Activated CD4-positive, alpha-beta T cell treated with anti-CD3 and anti-CD28 coated beads, Interleukin-2, amount 10 ng/mL, durations not matched to agents 24 days and 14 days (primary cell): ENCODE measurements around the gene ZBTB33. TPM values are rescaled to one million over a fixed set of nuclear protein-coding genes. Genes with fewer than 3 reads are reported as not detected.

ENCODE experiments used
- DNase-seq: peaks from one replicate; pipeline ENCODE4 v3.0.0; 2022
- H3K27ac Mint-ChIP-seq: one replicate; pipeline ENCODE4 v1.8.0; 2022; ENCODE audit warnings: mild to moderate bottlenecking, mixed read lengths
- H3K27me3 Mint-ChIP-seq: one replicate; pipeline ENCODE4 v1.8.0; 2022; ENCODE audit warnings: mixed read lengths
- H3K36me3 Mint-ChIP-seq: one replicate; pipeline ENCODE4 v1.8.0; 2022; ENCODE audit warnings: low read depth, mild to moderate bottlenecking, mixed read lengths
- H3K4me1 Mint-ChIP-seq: one replicate; pipeline ENCODE4 v1.8.0; 2021; ENCODE audit warnings: mixed read lengths
- H3K4me3 Mint-ChIP-seq: one replicate; pipeline ENCODE4 v1.8.0; 2022; ENCODE audit warnings: mild to moderate bottlenecking, moderate library complexity, mixed read lengths
- H3K9me3 Mint-ChIP-seq: one replicate; pipeline ENCODE4 v1.8.0; 2021; ENCODE audit warnings: mixed read lengths
- intact Hi-C: fragments of 100-400 bp; cut with micrococcal nuclease; formaldehyde crosslinking; loops from one replicate; pipeline ENCODE4 v1.15.1; 2023
- total RNA-seq: library from RNA; stranded (reverse); gene quantifications from 2 replicates; pipeline ENCODE4 v1.2.3, GENCODE V29; 2022

The ZBTB33 gene
- total RNA-seq, result 14.4 and 14.6 TPM in 2 replicates

- Mint-ChIP-seq H3K27me3 (no peaks in the 10 kb centered on the region), H3K27ac (peak within 1 kb of the TSS; percentile 95), H3K4me1 (peaks cover 9% of the 10 kb centered on the region), H3K36me3 (peaks cover 23% of the 10 kb centered on the region), H3K9me3 (no peaks in the 10 kb centered on the region), H3K4me3 (peak within 1 kb of the TSS; percentile 88)
- intact Hi-C loops, result loop anchor here (1.0 to 10.0 kb wide), 4 partner anchors 59 to 1906 kb away; partner anchors contain the start of genes CUL4B and WDR44
- peak; percentile 95 for DNase-seq
Observed at GRCh38 chrX:120250522-120251271, at the start of gene ZBTB33. ZBTB33 (plus strand) TSS chrX:120250812; CDS start chrX:120253416, 2,604 bp downstream.

- no peak overlapping the region for H3K27ac Mint-ChIP-seq
- H3K27me3 Mint-ChIP-seq, result peaks cover 6% of the 10 kb centered on the region
- H3K9me3 Mint-ChIP-seq, result no peaks in the 10 kb centered on the region
- H3K4me3 Mint-ChIP-seq, result no peak overlapping the region
- peak; percentile 25 for DNase-seq
- no peaks in the 10 kb centered on the region for H3K36me3 Mint-ChIP-seq
- peaks cover 3% of the 10 kb centered on the region for H3K4me1 Mint-ChIP-seq
- intact Hi-C loops, result no loop called here
Observed at GRCh38 chrX:120200851-120201250, 49.8 kb upstream of the ZBTB33 start.

GRCh38 chrX:120205816-120206753 lies 44.5 kb upstream of the ZBTB33 start:
- Mint-ChIP-seq H3K27me3 (peaks cover 4% of the 10 kb centered on the region), H3K4me3 (no peak overlapping the region), H3K27ac (no peak overlapping the region), H3K36me3 (no peaks in the 10 kb centered on the region), H3K4me1 (no peaks in the 10 kb centered on the region), H3K9me3 (no peaks in the 10 kb centered on the region)
- intact Hi-C loops, result no loop called here
- DNase-seq, result peak; percentile 19

- Mint-ChIP-seq H3K9me3 (no peaks in the 10 kb centered on the region), H3K36me3 (no peaks in the 10 kb centered on the region)
- intact Hi-C loops, result no loop called here
Observed at GRCh38 chrX:120207009-120207605, 43.5 kb upstream of the ZBTB33 start.

GRCh38 chrX:120213438-120214265 lies 37.0 kb upstream of the ZBTB33 start:
- Mint-ChIP-seq H3K27ac (no peak overlapping the region), H3K4me1 (peaks cover 5% of the 10 kb centered on the region), H3K4me3 (no peak overlapping the region), H3K9me3 (no peaks in the 10 kb centered on the region), H3K27me3 (peaks cover 8% of the 10 kb centered on the region), H3K36me3 (no peaks in the 10 kb centered on the region)
- peak; percentile 84 for DNase-seq
- intact Hi-C loops, result no loop called here

More at GRCh38 chrX:120207009-120207605, 43.5 kb upstream of the ZBTB33 start:
- DNase-seq, result peak; percentile 34
- Mint-ChIP-seq H3K4me1 (no peaks in the 10 kb centered on the region), H3K4me3 (no peak overlapping the region), H3K27ac (no peak overlapping the region), H3K27me3 (peaks cover 2% of the 10 kb centered on the region)

GRCh38 chrX:120223374-120223773 lies 27.2 kb upstream of the ZBTB33 start:
- H3K4me1 Mint-ChIP-seq, result no peaks in the 10 kb centered on the region
- no peaks in the 10 kb centered on the region for H3K36me3 Mint-ChIP-seq
- H3K27ac Mint-ChIP-seq, result no peak overlapping the region
- no peak overlapping the region for H3K4me3 Mint-ChIP-seq
- no peaks in the 10 kb centered on the region for H3K27me3 Mint-ChIP-seq
- DNase-seq, result no peak
- intact Hi-C loops, result no loop called here
- H3K9me3 Mint-ChIP-seq, result no peaks in the 10 kb centered on the region

- no peak for DNase-seq
- no peaks in the 10 kb centered on the region for H3K27me3 Mint-ChIP-seq
- no peaks in the 10 kb centered on the region for H3K9me3 Mint-ChIP-seq
- H3K27ac Mint-ChIP-seq, result no peak overlapping the region
- H3K4me3 Mint-ChIP-seq, result no peak overlapping the region
- H3K4me1 Mint-ChIP-seq, result no peaks in the 10 kb centered on the region
- intact Hi-C loops, result no loop called here
- H3K36me3 Mint-ChIP-seq, result no peaks in the 10 kb centered on the region
Observed at GRCh38 chrX:120224388-120224787, 26.2 kb upstream of the ZBTB33 start.

GRCh38 chrX:120228187-120228908 lies 22.3 kb upstream of the ZBTB33 start:
- no peaks in the 10 kb centered on the region for H3K4me1 Mint-ChIP-seq
- H3K36me3 Mint-ChIP-seq, result no peaks in the 10 kb centered on the region

GRCh38 chrX:120235284-120235683 lies 15.3 kb upstream of the ZBTB33 start:
- Mint-ChIP-seq H3K4me3 (no peak overlapping the region), H3K27me3 (no peaks in the 10 kb centered on the region), H3K27ac (no peak overlapping the region), H3K4me1 (no peaks in the 10 kb centered on the region), H3K9me3 (no peaks in the 10 kb centered on the region), H3K36me3 (no peaks in the 10 kb centered on the region)
- DNase-seq, result no peak
- intact Hi-C loops, result no loop called here

More at GRCh38 chrX:120228187-120228908, 22.3 kb upstream of the ZBTB33 start:
- Mint-ChIP-seq H3K9me3 (no peaks in the 10 kb centered on the region), H3K4me3 (no peak overlapping the region), H3K27me3 (no peaks in the 10 kb centered on the region), H3K27ac (no peak overlapping the region)
- DNase-seq, result no peak
- intact Hi-C loops, result no loop called here

- H3K27me3 Mint-ChIP-seq, result no peaks in the 10 kb centered on the region
- no peaks in the 10 kb centered on the region for H3K4me1 Mint-ChIP-seq
- intact Hi-C loops, result no loop called here
- H3K4me3 Mint-ChIP-seq, result no peak overlapping the region
- no peaks in the 10 kb centered on the region for H3K9me3 Mint-ChIP-seq
- DNase-seq, result no peak
- H3K36me3 Mint-ChIP-seq, result no peaks in the 10 kb centered on the region
- no peak overlapping the region for H3K27ac Mint-ChIP-seq
Observed at GRCh38 chrX:120236687-120237479, 13.7 kb upstream of the ZBTB33 start.

GRCh38 chrX:120238933-120239332 lies 11.7 kb upstream of the ZBTB33 start:
- H3K27me3 Mint-ChIP-seq, result no peaks in the 10 kb centered on the region
- H3K4me3 Mint-ChIP-seq, result no peak overlapping the region
- H3K36me3 Mint-ChIP-seq, result no peaks in the 10 kb centered on the region
- intact Hi-C loops, result no loop called here
- no peaks in the 10 kb centered on the region for H3K9me3 Mint-ChIP-seq
- H3K4me1 Mint-ChIP-seq, result peaks cover under 1% of the 10 kb centered on the region
- no peak for DNase-seq
- H3K27ac Mint-ChIP-seq, result no peak overlapping the region

GRCh38 chrX:120242813-120243212 lies 7.8 kb upstream of the ZBTB33 start:
- Mint-ChIP-seq H3K9me3 (no peaks in the 10 kb centered on the region), H3K4me1 (peaks cover 6% of the 10 kb centered on the region), H3K36me3 (no peaks in the 10 kb centered on the region), H3K4me3 (no peak overlapping the region), H3K27ac (no peak overlapping the region), H3K27me3 (no peaks in the 10 kb centered on the region)
- no peak for DNase-seq
- intact Hi-C loops, result loop anchor here (10.0 kb wide), 1 partner anchor 298 kb away; the partner anchor contains the start of gene NKAP
